GM19193 (cell line): ENCODE results near the gene PLPPR1.

Experiments
- POLR2A ChIP-seq: IDR thresholded peaks from 4 replicates; pipeline ENCODE4 v1.6.1; 2011; ENCODE audit not compliant: insufficient read depth, insufficient read length; ENCODE audit errors: extremely low read depth

PLPPR1 gene

GRCh38 chr9:101083448-101084202 lies 55.1 kb downstream of the PLPPR1 start:
- no peak for TF ChIP-seq POLR2A

- TF ChIP-seq POLR2A: no peak
Observed at GRCh38 chr9:101087426-101087825, 58.9 kb downstream of the PLPPR1 start.

GRCh38 chr9:101092922-101093321 lies 64.4 kb downstream of the PLPPR1 start:
- no peak for TF ChIP-seq POLR2A

DNA sequence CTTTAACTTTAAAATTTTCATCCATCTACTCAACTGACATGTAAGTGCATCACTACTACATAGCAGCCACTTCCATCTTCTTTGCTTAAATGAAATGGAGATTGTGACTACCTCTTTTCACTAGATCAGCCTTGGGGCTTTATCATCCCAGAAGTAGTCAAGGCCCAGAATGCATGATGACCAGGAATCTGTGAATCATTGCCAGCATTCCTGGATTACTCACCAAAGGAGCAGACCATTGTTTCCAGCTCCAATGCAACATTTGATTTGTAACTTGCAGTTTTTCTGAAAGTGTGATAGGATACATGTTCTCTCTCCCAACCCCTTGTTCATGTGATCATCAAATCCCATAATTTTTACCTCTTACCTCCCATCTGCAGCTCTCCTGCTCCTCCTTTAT lies 65.1 kb downstream of the PLPPR1 start:
- no peak for TF ChIP-seq POLR2A

DNA sequence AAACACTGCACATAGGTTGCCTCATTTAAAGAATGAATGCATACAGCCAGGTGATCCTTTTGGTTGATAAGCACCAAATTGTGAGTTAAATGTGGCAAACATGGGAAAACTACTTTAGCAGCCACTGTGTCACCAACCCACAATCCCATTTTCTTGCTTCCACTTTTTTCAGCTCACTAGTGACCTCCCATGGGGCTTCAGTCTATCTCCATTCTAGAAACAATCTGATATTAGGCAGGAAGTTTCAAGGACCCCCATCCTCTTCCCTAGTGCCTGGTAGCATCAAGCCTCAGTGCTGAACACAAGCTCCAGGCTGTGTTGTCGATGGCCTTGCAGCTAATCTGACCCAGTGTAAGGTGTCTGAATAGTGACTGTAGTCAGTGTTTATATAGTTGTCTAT lies 66.2 kb downstream of the PLPPR1 start:
- TF ChIP-seq POLR2A: no peak

DNA sequence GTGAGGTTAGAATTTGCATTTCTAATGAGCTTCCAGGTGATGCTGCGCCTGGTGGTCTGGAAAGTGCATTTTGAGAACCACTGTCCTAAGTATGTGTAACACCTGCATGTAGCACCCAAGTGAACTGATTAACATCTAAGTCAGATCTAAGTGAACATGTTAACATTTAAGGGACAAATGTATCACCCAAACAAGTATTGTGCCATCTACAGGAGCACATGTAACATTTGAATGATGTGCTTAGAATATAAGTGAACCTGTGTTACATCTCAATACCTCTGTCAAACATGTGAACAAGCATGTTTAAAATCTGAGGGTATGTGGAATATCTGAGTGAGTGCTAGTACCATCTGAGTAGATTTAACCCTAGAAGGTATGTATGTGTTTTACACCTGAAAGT lies 68.7 kb downstream of the PLPPR1 start:
- TF ChIP-seq POLR2A: no peak

- TF ChIP-seq POLR2A: no peak
Observed at GRCh38 chr9:101098392-101098791, 69.9 kb downstream of the PLPPR1 start.

- no peak for TF ChIP-seq POLR2A
Observed at GRCh38 chr9:101114317-101114716, 85.8 kb downstream of the PLPPR1 start.

GRCh38 chr9:101115102-101115501 lies 86.6 kb downstream of the PLPPR1 start:
- no peak for TF ChIP-seq POLR2A

DNA sequence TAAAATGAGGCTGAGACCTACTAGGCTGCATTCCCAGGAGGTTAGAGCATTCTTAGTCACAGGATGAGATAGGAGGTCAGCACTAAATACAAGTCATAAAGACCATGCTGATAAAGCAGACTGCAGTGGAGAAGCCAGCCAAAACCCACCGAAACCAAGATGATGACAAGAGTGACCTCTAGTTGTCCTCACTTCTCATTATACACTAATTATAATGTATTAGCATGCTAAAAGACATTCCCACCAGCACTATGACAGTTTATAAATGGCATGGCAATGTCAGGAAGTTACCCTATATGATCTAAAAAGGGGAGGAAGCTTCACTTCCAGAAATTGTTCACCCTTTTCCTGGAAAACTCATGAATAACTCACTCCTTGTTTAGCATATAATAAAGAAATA lies 88.6 kb downstream of the PLPPR1 start:
- no peak for TF ChIP-seq POLR2A

- TF ChIP-seq POLR2A: no peak
Observed at GRCh38 chr9:101119206-101119819, 90.8 kb downstream of the PLPPR1 start.

GRCh38 chr9:101121836-101122399 lies 93.4 kb downstream of the PLPPR1 start:
- TF ChIP-seq POLR2A: no peak

- no peak for TF ChIP-seq POLR2A
Observed at GRCh38 chr9:101126556-101126955, 98.0 kb downstream of the PLPPR1 start.

- no peak for TF ChIP-seq POLR2A
Observed at GRCh38 chr9:101128623-101129022, 100.1 kb downstream of the PLPPR1 start.

GRCh38 chr9:101130054-101130453 lies 101.5 kb downstream of the PLPPR1 start:
- no peak for TF ChIP-seq POLR2A

GRCh38 chr9:101131326-101131725 lies 102.8 kb downstream of the PLPPR1 start:
- TF ChIP-seq POLR2A: no peak

GRCh38 chr9:101132801-101133200 lies 104.3 kb downstream of the PLPPR1 start:
- no peak for TF ChIP-seq POLR2A

GRCh38 chr9:101138509-101138908 lies 110.0 kb downstream of the PLPPR1 start:
- no peak for TF ChIP-seq POLR2A
